Neural cell (in vitro differentiated cells): ENCODE measurements around the gene EIF1AY. TPM values are rescaled to one million over a fixed set of nuclear protein-coding genes. Genes with fewer than 3 reads are reported as not detected.

Experiments used
- H2AFZ ChIP-seq: fragments of 200-600, 300-800 bp; sonication (generic), shearing (Covaris generic); 2 replicates; pipeline ENCODE4 v1.6.0; 2014; ENCODE audit warnings: low read depth, mild to moderate bottlenecking, antibody characterized with exemption, low read length, moderate library complexity
- H3F3A ChIP-seq: fragments of 200-600 bp; shearing (Covaris generic); 2 replicates; pipeline ENCODE4 v1.6.1; 2016; ENCODE audit warnings: mild to moderate bottlenecking, moderate library complexity, mixed read lengths, antibody characterized with exemption, low read length; ENCODE audit not compliant: insufficient read depth, poor library complexity, severe bottlenecking
- H3K27ac ChIP-seq: fragments of 200-600, 300-800 bp; sonication (generic), shearing (Covaris generic); 2 replicates; pipeline ENCODE4 v1.5.1; 2014; ENCODE audit warnings: mild to moderate bottlenecking, low read length, moderate library complexity
- H3K27me3 ChIP-seq: fragments of 300-800, 200-600 bp; sonication (generic), shearing (Covaris generic); 2 replicates; pipeline ENCODE4 v1.6.0; 2014; ENCODE audit warnings: mild to moderate bottlenecking, low read depth, low read length, moderate library complexity; ENCODE audit not compliant: insufficient read depth
- H3K36me3 ChIP-seq: fragments of 300-800, 200-600 bp; sonication (generic), shearing (Covaris generic); 2 replicates; pipeline ENCODE4 v1.5.1; 2014; ENCODE audit warnings: mild to moderate bottlenecking, antibody characterized with exemption, low read length, moderate library complexity; ENCODE audit not compliant: insufficient read depth
- H3K4me2 ChIP-seq: fragments of 300-800, 200-600 bp; sonication (generic), shearing (Covaris generic); 2 replicates; pipeline ENCODE4 v1.6.0; 2014; ENCODE audit warnings: mild to moderate bottlenecking, low read length
- H3K4me3 ChIP-seq: fragments of 300-800, 200-600 bp; sonication (generic), shearing (Covaris generic); 2 replicates; pipeline ENCODE4 v1.5.1; 2014; ENCODE audit warnings: mild to moderate bottlenecking, low read length, moderate library complexity
- H3K79me2 ChIP-seq: fragments of 200-600 bp; shearing (Covaris generic); replicated peaks from 2 replicates; pipeline ENCODE4 v1.6.0; 2014; ENCODE audit warnings: mild to moderate bottlenecking, low read length, moderate library complexity; ENCODE audit not compliant: insufficient read depth
- H3K9ac ChIP-seq: fragments of 300-800, 200-600 bp; sonication (generic), shearing (Covaris generic); 2 replicates; pipeline ENCODE4 v1.6.1; 2016; ENCODE audit warnings: mild to moderate bottlenecking, low read length, mixed read lengths
- H3K9me2 ChIP-seq: fragments of 200-600 bp; shearing (Covaris generic); 2 replicates; pipeline ENCODE4 v1.6.1; 2016; ENCODE audit warnings: mild to moderate bottlenecking, low read length, mixed read lengths; ENCODE audit not compliant: insufficient read depth
- H3K9me3 ChIP-seq: fragments of 200-600, 300-800 bp; sonication (generic), shearing (Covaris generic); 2 replicates; pipeline ENCODE4 v1.6.1; 2016; ENCODE audit warnings: mild to moderate bottlenecking, mixed run types, low read length, moderate library complexity, mixed read lengths
- H4K20me1 ChIP-seq: fragments of 200-600 bp; shearing (Covaris generic); 2 replicates; pipeline ENCODE4 v1.6.1; 2016; ENCODE audit warnings: mild to moderate bottlenecking, mixed run types; ENCODE audit not compliant: insufficient read depth
- CTCF ChIP-seq: fragments of 450-650 bp; IDR thresholded peaks from 2 replicates; pipeline ENCODE4 v1.5.1; 2014; ENCODE audit warnings: antibody characterized with exemption, mild to moderate bottlenecking, moderate library complexity; ENCODE audit not compliant: poor library complexity, severe bottlenecking
- EP300 ChIP-seq: fragments of 450-650 bp; conservative IDR thresholded peaks from 2 replicates; pipeline ENCODE4 v1.6.1; 2014; ENCODE audit warnings: antibody characterized with exemption, mild to moderate bottlenecking, moderate library complexity; ENCODE audit not compliant: poor library complexity, severe bottlenecking
- EZH2 ChIP-seq: fragments of 200-600, 300-800 bp; shearing (Covaris generic), sonication (generic); IDR thresholded peaks from 2 replicates; pipeline ENCODE4 v1.6.1; 2014; ENCODE audit warnings: antibody characterized with exemption, low read length, borderline replicate concordance, mild to moderate bottlenecking; ENCODE audit not compliant: insufficient read depth, poor library complexity, severe bottlenecking
- MXI1 ChIP-seq: fragments of 450-650 bp; conservative IDR thresholded peaks from 2 replicates; pipeline ENCODE4 v1.6.1; 2014; ENCODE audit warnings: antibody characterized with exemption, mild to moderate bottlenecking; ENCODE audit not compliant: poor library complexity, severe bottlenecking
- POLR2AphosphoS5 ChIP-seq: IDR thresholded peaks from 2 replicates; pipeline ENCODE4 v1.6.1; 2012
- RAD21 ChIP-seq: fragments of 450-650 bp; conservative IDR thresholded peaks from 2 replicates; pipeline ENCODE4 v1.6.1; 2014; ENCODE audit warnings: antibody characterized with exemption, mild to moderate bottlenecking, moderate library complexity
- REST ChIP-seq: IDR thresholded peaks from 2 replicates; pipeline ENCODE4 v1.6.1; 2012; ENCODE audit warnings: borderline replicate concordance
- SMC3 ChIP-seq: fragments of 450-650 bp; conservative IDR thresholded peaks from 2 replicates; pipeline ENCODE4 v1.6.1; 2014; ENCODE audit warnings: antibody characterized with exemption, mild to moderate bottlenecking, moderate library complexity; ENCODE audit not compliant: poor library complexity
- TAF1 ChIP-seq: IDR thresholded peaks from 2 replicates; pipeline ENCODE4 v1.6.1; 2012; ENCODE audit warnings: low read depth
- polyA plus RNA-seq: library from polyadenylated mRNA; depleted of rRNA; stranded (reverse); fragments of >200 nt; gene quantifications from 2 replicates; pipeline ENCODE4 v1.2.3, GENCODE V29; 2014

The EIF1AY gene
- polyA plus RNA-seq, 1 donor from 2014 or later = 17.8 TPM

DNA sequence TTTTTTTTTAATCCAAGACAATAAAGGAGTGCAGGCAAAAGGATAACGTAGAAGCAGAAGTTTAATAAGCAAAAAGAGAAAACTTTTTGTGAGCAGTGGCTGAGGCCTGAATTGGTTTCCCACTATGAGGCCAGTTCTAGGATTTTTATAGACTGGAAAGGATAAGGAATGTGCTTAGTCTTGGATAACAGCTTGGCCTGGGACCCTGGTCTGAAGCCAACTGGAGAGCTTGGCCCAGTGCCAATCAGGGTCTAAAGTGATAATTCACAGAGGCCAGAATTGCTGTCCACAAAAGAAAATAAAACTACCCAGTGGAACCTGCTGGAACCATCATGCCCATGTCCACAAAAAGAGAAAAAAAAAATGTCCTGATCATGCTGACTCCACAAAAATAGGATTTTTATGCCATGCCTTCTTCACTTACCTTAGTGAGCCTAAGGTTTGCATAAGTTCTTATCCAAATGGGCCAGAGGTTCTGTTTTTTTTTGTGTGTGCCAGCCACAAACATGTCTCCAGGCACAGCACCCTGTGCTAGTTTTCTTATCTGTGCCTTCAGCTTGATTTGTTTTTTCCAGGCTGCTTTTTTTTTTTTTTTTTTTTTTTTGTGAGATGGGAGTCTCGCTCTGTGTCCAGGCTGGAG, 15.6 kb upstream of the EIF1AY start:
- Histone ChIP-seq H3K27me3 (no peaks in the 10 kb centered on the region), H3K27ac (no peak overlapping the region), H4K20me1 (no peaks in the 10 kb centered on the region), H3K4me3 (no peak overlapping the region), H3K4me2 (no peak overlapping the region), H3K36me3 (no peaks in the 10 kb centered on the region), H3K9me3 (no peaks in the 10 kb centered on the region), H3K9me2 (no peaks in the 10 kb centered on the region), H3K9ac (no peak overlapping the region), H3F3A (no peaks in the 10 kb centered on the region), H3K79me2 (no peaks in the 10 kb centered on the region), H2AFZ (no peak overlapping the region)
- TF ChIP-seq TAF1 (no peak), REST (no peak), SMC3 (no peak), POLR2AphosphoS5 (no peak), CTCF (no peak), EP300 (no peak), MXI1 (no peak), EZH2 (no peak), RAD21 (no peak)

- Histone ChIP-seq H3K36me3 (no peaks in the 10 kb centered on the region), H3K79me2 (no peaks in the 10 kb centered on the region), H4K20me1 (no peaks in the 10 kb centered on the region), H3K27ac (no peak overlapping the region), H3K4me2 (no peak overlapping the region), H3K27me3 (no peaks in the 10 kb centered on the region), H3K4me3 (no peak overlapping the region), H2AFZ (no peak overlapping the region), H3K9me3 (no peaks in the 10 kb centered on the region), H3K9ac (no peak overlapping the region), H3F3A (no peaks in the 10 kb centered on the region), H3K9me2 (no peaks in the 10 kb centered on the region)
- TF ChIP-seq CTCF = no peak
- no peak for TF ChIP-seq EP300
- no peak for TF ChIP-seq POLR2AphosphoS5
- TF ChIP-seq MXI1 = no peak
- no peak for TF ChIP-seq RAD21
- no peak for TF ChIP-seq EZH2
- no peak for TF ChIP-seq SMC3
- TF ChIP-seq TAF1 = no peak
- no peak for TF ChIP-seq REST
Observed at GRCh38 chrY:20571306-20571705, 4.3 kb upstream of the EIF1AY start.
